Activated T-helper 17 cell treated with anti-CD3 and anti-CD28 coated beads, Interleukin-2, amount 50 U/mL, for 72 hours (primary cell): ENCODE results near the gene NCOA3. TPM values are rescaled to one million over a fixed set of nuclear protein-coding genes. Genes with fewer than 3 reads are reported as not detected.
A peak's percentile ranks its signal among the peaks of the same experiment; 100 is the strongest.

Source experiments
- ATAC-seq: fragments of 150-1000 bp; cut with Tn5 transposase; replicated peaks from 2 replicates; pipeline ENCODE4 v1.10.0; 2021; ENCODE audit warnings: mild to moderate bottlenecking, moderate library complexity
- H3K27ac Mint-ChIP-seq: one replicate; pipeline ENCODE4 v1.8.0; 2022; ENCODE audit warnings: mixed read lengths
- H3K27me3 Mint-ChIP-seq: one replicate; pipeline ENCODE4 v1.8.0; 2022; ENCODE audit warnings: mixed read lengths
- H3K36me3 Mint-ChIP-seq: one replicate; pipeline ENCODE4 v1.8.0; 2022; ENCODE audit warnings: low read depth, mild to moderate bottlenecking, mixed read lengths
- H3K4me1 Mint-ChIP-seq: one replicate; pipeline ENCODE4 v1.8.0; 2022; ENCODE audit warnings: mixed read lengths
- H3K4me3 Mint-ChIP-seq: one replicate; pipeline ENCODE4 v1.8.0; 2022; ENCODE audit warnings: mild to moderate bottlenecking, mixed read lengths
- H3K9me3 Mint-ChIP-seq: one replicate; pipeline ENCODE4 v1.8.0; 2022; ENCODE audit warnings: mixed read lengths
- total RNA-seq, 2 donors: library from RNA; stranded (reverse); gene quantifications; one replicate each; pipeline ENCODE4 v1.2.3, GENCODE V29; 2022

NCOA3 gene
- total RNA-seq, 2 donors from 2014 or later: 55.4 to 64.2 TPM

DNA sequence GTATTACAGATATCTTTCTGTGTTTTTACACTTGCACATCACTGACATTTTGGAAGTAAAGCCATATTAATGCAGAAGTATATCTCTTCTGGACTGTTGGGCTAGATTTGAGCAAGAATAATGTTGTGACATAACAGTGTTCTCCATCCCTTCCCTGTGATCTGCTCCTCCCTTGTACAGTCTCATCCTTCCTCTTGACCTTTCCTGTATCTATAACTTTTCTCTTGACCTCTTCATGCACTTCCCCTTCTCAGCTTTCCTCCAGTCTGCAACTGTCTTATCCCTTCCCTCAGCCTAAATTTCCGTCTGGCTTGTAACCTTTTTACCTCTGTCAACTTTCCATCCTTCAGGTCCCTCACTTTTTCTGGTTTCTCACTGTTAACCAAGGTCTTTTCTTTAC, 29.8 kb downstream of the NCOA3 start:
- peaks cover 69% of the 10 kb centered on the region for H3K36me3 Mint-ChIP-seq
- no peak overlapping the region for H3K4me3 Mint-ChIP-seq
- H3K27ac Mint-ChIP-seq: peak overlapping the region; percentile 26
- ATAC-seq: no peak
- H3K9me3 Mint-ChIP-seq: no peaks in the 10 kb centered on the region
- no peaks in the 10 kb centered on the region for H3K27me3 Mint-ChIP-seq
- peaks cover 18% of the 10 kb centered on the region for H3K4me1 Mint-ChIP-seq

DNA sequence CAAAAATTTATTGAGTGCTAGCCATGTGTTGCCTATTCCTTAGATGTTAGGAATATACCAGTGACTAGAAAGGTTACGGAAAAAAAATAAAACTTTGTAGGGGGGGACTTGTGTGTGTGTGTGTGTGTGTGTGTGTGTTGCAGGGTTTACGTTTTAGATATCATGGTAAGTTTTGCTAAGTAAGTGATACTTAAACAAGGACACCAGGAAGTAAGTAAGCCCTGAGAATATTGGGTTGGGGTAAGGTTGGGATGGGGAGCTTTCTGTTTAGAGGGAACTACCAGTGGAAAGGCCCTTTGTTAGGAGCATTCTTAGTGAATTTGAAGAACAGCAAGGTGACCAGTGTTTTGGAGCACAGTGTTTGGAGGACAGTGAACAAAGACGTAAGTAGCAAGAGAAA, 30.3 kb downstream of the NCOA3 start:
- Mint-ChIP-seq H3K27ac (peak overlapping the region; percentile 26), H3K36me3 (peaks cover 64% of the 10 kb centered on the region), H3K4me1 (peaks cover 17% of the 10 kb centered on the region), H3K9me3 (no peaks in the 10 kb centered on the region), H3K27me3 (no peaks in the 10 kb centered on the region), H3K4me3 (no peak overlapping the region)
- no peak for ATAC-seq

DNA sequence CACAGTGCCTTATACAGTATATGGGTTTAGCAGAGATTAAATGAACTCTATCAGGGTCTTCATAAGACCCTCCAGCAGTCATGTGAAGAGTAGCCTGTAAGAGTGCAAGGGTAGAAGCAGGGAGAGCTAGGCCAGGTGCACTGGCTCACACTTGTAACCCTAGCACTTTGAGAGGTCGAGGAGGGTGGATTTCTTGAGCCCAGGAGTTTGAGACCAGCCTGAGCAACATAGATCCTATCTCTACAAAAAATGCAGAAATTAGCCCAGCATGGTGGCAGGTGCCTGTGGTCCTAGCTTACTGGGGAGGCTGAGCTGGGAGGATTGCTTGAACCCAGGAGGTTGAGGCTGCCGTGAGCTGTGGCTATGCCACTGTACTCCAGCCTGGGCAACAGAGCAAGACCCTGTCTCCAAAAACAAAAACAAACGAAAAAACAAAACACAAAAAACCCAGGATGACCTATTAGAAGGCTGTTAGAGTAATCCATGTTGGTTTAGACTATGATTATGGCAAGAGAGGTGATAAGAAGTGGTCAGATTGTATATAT, 31.9 kb downstream of the NCOA3 start:
- Mint-ChIP-seq H3K27me3 (no peaks in the 10 kb centered on the region), H3K4me1 (peaks cover 15% of the 10 kb centered on the region), H3K4me3 (no peak overlapping the region), H3K36me3 (peaks cover 58% of the 10 kb centered on the region), H3K9me3 (no peaks in the 10 kb centered on the region), H3K27ac (no peak overlapping the region)
- no peak for ATAC-seq

DNA sequence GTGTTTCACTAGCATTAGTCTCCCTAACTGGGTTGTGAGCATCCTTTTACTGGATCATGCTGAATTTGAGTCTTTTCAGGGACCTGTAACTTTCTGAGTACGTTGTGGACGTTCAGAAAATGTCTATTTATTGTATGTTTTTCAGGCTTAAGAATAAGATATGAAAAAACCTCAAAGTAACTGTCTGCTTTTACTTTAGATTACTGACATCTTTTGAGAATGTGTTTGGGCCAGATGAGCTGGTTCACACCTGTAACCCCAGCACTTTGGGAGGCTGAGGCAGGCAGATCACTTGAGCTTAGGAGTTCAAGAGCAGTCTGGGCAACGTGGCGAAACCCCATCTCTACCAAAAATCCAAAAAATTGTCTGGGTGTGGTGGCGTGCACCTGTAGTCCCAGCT, 32.7 kb downstream of the NCOA3 start:
- no peaks in the 10 kb centered on the region for H3K9me3 Mint-ChIP-seq
- H3K36me3 Mint-ChIP-seq: peaks cover 55% of the 10 kb centered on the region
- H3K4me3 Mint-ChIP-seq: no peak overlapping the region
- no peak for ATAC-seq
- H3K4me1 Mint-ChIP-seq: peaks cover 18% of the 10 kb centered on the region
- no peaks in the 10 kb centered on the region for H3K27me3 Mint-ChIP-seq
- H3K27ac Mint-ChIP-seq: no peak overlapping the region

DNA sequence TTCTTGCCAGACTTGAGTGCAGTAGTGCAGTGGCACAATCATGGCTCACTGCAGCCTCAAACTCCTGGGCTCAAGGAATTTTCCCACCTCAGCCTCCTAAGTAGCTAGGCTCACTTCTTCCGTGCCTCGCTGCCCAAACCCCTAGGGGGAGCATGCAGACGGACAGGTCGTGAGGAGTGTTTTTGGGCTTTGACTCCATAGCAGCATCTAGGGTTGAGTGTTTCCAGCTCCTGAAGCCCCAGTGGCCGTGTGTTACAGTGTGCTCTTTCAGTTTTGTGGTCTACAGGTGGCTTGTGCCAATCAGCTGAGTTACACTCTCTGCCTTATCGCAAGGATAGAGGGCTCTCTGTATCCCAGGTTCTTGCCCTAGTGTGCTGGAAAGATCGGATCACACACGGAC, 33.4 kb downstream of the NCOA3 start:
- H3K27me3 Mint-ChIP-seq: no peaks in the 10 kb centered on the region
- H3K36me3 Mint-ChIP-seq: peaks cover 49% of the 10 kb centered on the region
- H3K4me3 Mint-ChIP-seq: no peak overlapping the region
- H3K27ac Mint-ChIP-seq: no peak overlapping the region
- no peaks in the 10 kb centered on the region for H3K9me3 Mint-ChIP-seq
- peaks cover 20% of the 10 kb centered on the region for H3K4me1 Mint-ChIP-seq
- ATAC-seq: no peak

DNA sequence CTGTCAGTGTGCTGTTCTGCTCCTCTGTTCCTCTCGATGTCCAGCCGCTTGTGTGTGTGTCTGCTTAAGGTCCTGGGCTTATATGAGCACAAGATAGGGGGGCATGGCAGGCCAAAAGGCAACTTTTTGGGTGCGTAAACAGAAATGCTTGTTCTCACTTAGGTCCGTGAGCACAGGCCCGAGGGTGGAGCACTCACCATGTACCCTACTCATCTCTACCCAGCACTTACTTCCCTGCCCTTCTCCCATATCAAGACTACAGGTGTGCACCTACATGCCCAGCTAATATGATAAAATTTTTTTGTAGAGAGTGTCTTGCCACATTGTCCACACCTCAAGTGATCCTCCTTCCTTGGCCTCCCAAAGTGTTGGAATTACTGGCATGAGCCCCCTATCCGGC, 34.3 kb downstream of the NCOA3 start:
- H3K4me3 Mint-ChIP-seq: no peak overlapping the region
- H3K27ac Mint-ChIP-seq: no peak overlapping the region
- no peak for ATAC-seq
- peaks cover 28% of the 10 kb centered on the region for H3K4me1 Mint-ChIP-seq
- no peaks in the 10 kb centered on the region for H3K27me3 Mint-ChIP-seq
- peaks cover 40% of the 10 kb centered on the region for H3K36me3 Mint-ChIP-seq
- no peaks in the 10 kb centered on the region for H3K9me3 Mint-ChIP-seq

DNA sequence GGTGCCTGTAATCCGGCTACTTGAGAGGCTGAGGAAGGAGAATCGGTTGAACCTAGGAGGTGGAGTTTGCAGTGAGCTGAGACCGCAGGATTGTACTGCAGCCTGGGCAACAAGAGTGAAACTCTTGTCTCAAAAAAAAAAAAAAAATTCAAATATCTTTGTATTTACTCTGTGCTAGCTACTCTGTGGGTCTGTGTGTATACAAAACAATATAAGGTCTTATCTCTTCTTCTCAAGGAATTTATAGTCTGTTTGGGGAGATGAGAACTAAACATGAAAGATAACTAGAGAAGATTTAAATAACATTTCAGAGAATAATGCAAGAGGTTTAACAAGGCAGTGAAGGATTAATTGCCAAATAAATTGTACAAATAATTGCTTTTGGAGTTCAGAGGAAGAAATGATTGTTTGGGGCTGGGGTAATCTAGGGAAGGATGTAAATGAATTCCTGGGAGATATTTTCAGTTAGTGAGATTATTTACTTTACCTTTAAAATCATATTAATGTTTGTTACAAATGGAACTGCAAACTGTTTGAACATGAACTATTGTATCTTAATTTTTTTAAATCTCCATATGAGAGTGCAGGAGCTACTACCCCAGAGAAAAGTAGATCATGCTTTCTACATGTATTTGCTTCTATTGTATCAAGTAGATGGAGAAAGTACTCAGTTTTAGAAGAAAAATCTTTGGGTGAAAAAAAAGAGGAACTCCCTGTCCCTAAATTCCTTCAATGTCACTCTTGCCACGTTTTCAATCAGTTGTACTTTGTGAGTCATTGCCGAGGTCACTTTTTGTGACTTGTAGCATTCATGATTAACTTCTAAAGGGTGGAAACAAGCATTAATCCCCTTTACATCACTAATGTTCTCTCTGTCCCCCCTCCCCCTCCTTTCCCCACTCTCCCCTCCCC, 39.0 kb downstream of the NCOA3 start:
- no peaks in the 10 kb centered on the region for H3K27me3 Mint-ChIP-seq
- no peaks in the 10 kb centered on the region for H3K9me3 Mint-ChIP-seq
- H3K36me3 Mint-ChIP-seq: peaks cover 29% of the 10 kb centered on the region
- H3K4me3 Mint-ChIP-seq: peak overlapping the region; percentile 7
- H3K4me1 Mint-ChIP-seq: peaks cover 37% of the 10 kb centered on the region
- H3K27ac Mint-ChIP-seq: peak overlapping the region; percentile 71
- peak; percentile 28 for ATAC-seq

DNA sequence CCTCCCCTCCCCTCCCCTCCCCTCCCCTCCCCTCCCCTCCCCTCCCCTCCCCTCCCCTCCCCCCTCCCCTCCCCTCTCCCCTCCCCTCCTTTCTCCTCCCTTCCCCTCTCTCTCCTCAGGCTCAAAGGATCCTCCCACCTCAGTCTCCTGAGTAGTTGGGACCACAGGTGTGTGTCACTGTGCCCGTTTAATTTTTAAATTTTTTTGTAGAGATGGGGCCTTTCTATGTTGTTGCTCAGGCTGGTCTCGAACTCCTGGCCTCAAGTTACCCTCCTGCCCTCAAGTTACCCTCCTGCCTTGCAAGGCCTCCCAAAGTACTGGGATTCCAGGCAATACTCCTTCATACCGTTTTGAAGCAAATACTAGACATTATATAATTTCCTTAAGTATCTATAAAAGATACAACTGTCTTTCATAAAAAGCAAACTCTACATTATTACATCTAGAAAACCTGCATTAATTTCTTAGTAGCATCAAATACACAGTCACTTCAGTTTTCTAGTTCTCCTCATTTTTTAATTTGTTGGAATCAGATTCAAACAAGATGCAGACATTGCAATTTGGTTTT, 39.8 kb downstream of the NCOA3 start:
- Mint-ChIP-seq H3K36me3 (peaks cover 28% of the 10 kb centered on the region), H3K27ac (peak overlapping the region; percentile 71), H3K4me1 (peaks cover 41% of the 10 kb centered on the region), H3K9me3 (no peaks in the 10 kb centered on the region), H3K4me3 (peak overlapping the region; percentile 7), H3K27me3 (no peaks in the 10 kb centered on the region)
- ATAC-seq: no peak

DNA sequence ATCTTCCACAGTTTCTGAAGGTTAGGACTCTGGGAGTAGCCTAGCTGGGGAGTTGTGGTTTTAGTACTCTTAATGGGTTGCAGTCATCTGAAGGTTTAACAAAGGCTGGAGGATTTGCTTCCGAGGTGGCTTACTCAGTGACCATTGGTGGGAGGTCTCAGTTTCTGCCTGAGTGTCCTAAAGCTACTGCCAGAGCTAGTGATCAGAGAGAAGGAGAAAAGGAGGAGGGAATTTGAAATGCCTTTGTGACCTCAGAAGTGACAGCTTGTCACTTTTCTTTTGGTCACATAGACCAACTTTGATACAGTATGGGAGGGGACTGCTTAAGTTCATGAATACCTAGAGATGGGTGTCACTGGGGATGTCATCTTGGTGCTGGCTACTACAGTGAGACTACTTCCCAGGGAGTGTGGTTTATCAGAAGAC, 41.3 kb downstream of the NCOA3 start:
- no peaks in the 10 kb centered on the region for H3K9me3 Mint-ChIP-seq
- H3K36me3 Mint-ChIP-seq: peaks cover 32% of the 10 kb centered on the region
- peaks cover 45% of the 10 kb centered on the region for H3K4me1 Mint-ChIP-seq
- H3K4me3 Mint-ChIP-seq: peak overlapping the region; percentile 4
- H3K27ac Mint-ChIP-seq: peak overlapping the region; percentile 15
- ATAC-seq: peak; percentile 88
- H3K27me3 Mint-ChIP-seq: no peaks in the 10 kb centered on the region

DNA sequence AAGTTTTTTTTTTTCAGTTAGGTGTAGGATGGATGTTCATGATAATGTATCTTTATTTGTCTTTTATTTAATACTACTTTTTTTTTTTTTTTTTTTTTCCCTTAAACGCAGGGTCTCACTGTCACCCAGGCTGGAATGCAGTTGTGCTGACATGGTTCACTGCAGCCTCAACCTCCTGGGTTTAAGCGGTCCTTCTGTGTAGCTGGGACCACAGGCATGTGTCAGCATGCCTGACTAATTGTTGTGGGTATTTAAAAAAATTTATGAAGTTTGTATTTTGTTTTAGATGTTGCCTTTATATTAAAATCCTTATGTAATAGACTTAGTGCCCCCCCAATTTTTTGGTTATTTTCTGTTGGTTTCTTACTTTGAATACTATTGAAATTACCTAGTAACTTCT, 42.6 kb downstream of the NCOA3 start:
- H3K27me3 Mint-ChIP-seq: no peaks in the 10 kb centered on the region
- H3K4me3 Mint-ChIP-seq: no peak overlapping the region
- H3K4me1 Mint-ChIP-seq: peaks cover 41% of the 10 kb centered on the region
- peak; percentile 69 for ATAC-seq
- H3K36me3 Mint-ChIP-seq: peaks cover 32% of the 10 kb centered on the region
- peak overlapping the region; percentile 21 for H3K27ac Mint-ChIP-seq
- H3K9me3 Mint-ChIP-seq: no peaks in the 10 kb centered on the region

DNA sequence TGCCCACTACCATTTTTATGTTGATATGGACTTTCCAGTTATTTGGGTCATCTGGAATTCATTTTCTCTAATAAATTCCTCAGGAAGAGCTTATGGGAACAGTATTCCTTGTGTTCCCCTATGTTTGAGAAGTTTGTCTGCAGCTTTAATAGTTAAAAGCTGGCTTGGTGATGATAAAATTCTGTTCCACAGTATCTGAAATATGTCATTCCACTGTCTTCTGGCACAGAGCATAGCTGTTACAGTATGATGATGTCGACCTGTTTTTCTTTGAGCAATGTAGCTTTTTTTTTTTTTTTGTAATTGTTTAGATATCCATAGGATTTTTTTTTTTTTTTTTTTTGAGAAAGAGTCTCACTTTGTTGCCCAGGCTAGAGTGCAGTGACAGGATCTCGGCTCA, 43.2 kb downstream of the NCOA3 start:
- Mint-ChIP-seq H3K4me1 (peaks cover 42% of the 10 kb centered on the region), H3K4me3 (no peak overlapping the region), H3K36me3 (peaks cover 38% of the 10 kb centered on the region), H3K27ac (peak overlapping the region; percentile 21), H3K27me3 (no peaks in the 10 kb centered on the region), H3K9me3 (no peaks in the 10 kb centered on the region)
- no peak for ATAC-seq

DNA sequence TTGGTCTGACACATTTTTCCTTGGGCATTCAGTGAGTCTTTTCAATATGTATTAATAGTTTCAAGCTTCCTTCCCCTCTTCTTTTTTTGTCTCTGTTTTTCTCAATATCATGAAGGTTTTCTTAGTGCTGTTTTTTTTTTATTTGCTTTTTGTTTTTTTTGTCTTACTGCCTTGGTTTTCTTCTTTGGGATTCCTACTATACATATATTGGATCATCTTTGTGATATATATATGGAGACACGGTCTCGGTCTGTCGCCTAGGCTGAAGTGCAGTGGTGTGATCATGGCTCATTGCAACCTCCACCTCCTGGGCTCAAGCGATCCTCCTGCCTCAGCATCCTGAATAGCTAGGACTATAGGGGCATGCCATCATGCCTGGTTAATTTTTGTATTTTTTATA, 43.8 kb downstream of the NCOA3 start:
- H3K4me1 Mint-ChIP-seq: peaks cover 39% of the 10 kb centered on the region
- H3K27ac Mint-ChIP-seq: peak overlapping the region; percentile 24
- H3K27me3 Mint-ChIP-seq: no peaks in the 10 kb centered on the region
- ATAC-seq: no peak
- H3K9me3 Mint-ChIP-seq: no peaks in the 10 kb centered on the region
- H3K36me3 Mint-ChIP-seq: peaks cover 44% of the 10 kb centered on the region
- no peak overlapping the region for H3K4me3 Mint-ChIP-seq

DNA sequence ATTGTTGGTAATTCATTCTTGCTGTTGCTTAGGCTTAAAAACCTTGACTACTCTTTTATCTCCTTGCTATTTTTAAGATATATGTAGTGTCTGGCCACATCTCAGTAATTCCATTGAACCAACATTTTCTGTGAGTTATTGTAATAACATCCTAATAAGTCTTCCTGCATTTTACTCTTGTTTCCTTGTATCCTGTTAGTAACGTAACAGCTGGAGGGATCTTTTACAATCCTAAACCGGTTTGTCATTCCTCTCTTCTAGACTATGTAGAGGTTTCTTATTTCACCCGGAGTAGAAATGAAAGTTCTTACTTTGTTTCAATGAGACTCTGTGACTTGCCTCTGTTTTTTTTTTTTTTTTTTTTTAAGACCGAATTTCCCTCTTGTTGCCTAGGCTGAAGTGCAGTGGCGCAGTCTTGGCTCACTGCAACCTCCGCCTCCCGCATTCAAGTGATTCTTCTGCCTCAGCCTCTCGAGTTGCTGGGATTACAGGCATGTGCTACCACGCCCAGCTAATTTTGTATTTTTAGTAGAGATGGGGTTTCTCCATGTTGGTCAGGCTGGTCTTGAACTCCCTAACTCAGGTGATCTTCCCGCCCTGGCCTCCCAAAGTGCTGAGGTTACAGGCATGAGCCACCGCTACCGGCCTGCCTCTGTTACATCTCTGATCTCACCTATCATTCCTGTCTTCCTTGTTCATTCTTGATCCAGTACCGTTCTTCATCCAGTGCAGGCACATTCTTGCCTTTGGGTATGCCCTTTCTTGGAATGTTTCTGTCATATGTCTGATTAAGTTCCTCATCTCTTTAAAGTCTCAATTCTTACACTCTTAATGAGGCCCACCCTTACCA, 44.7 kb downstream of the NCOA3 start:
- H3K27me3 Mint-ChIP-seq: no peaks in the 10 kb centered on the region
- H3K36me3 Mint-ChIP-seq: peaks cover 53% of the 10 kb centered on the region
- H3K4me3 Mint-ChIP-seq: no peak overlapping the region
- H3K27ac Mint-ChIP-seq: peak overlapping the region; percentile 35
- peaks cover 35% of the 10 kb centered on the region for H3K4me1 Mint-ChIP-seq
- no peak for ATAC-seq
- no peaks in the 10 kb centered on the region for H3K9me3 Mint-ChIP-seq

DNA sequence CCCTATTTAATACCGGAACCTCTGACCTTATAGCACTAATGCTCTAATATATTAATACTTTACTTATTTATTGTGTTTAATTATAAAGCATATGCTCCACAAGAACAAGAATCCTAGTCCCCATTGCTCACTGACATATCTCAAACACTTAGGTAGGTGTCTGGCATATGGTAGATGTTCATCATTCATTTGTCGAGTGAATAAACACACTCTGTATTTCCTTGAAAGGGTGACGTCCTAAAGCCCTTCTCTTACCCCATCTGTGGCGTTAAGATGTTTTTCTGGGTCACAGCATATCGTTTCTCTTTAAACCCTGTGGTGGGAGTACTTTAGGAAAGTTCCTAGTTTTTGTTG, 45.3 kb downstream of the NCOA3 start:
- no peaks in the 10 kb centered on the region for H3K9me3 Mint-ChIP-seq
- peaks cover 30% of the 10 kb centered on the region for H3K4me1 Mint-ChIP-seq
- H3K4me3 Mint-ChIP-seq: no peak overlapping the region
- H3K36me3 Mint-ChIP-seq: peaks cover 57% of the 10 kb centered on the region
- H3K27me3 Mint-ChIP-seq: no peaks in the 10 kb centered on the region
- ATAC-seq: no peak
- peak overlapping the region; percentile 35 for H3K27ac Mint-ChIP-seq
